OCI-LY3 (cell line): Measurements from ENCODE around the gene CTSS.

ENCODE experiments used
- H2AFZ ChIP-seq: fragments of 200-600, 300-600 bp; shearing (Covaris generic); 2 replicates; pipeline ENCODE4 v1.6.0; 2014; ENCODE audit warnings: antibody characterized with exemption, low read depth, low read length
- H3K27ac ChIP-seq: fragments of 200-600, 300-600 bp; sonication (generic); 2 replicates; pipeline ENCODE4 v1.5.1; 2014; ENCODE audit warnings: mild to moderate bottlenecking, low read length, moderate library complexity, mixed read lengths
- H3K27me3 ChIP-seq: fragments of 200-600, 300-600 bp; sonication (generic); 2 replicates; pipeline ENCODE4 v1.6.1; 2014; ENCODE audit warnings: low read depth, low read length, mixed read lengths
- H3K36me3 ChIP-seq: fragments of 200-600, 300-600 bp; sonication (generic); replicated peaks from 2 replicates; pipeline ENCODE3; 2014; ENCODE audit warnings: low read depth, low read length, mixed read lengths
- H3K4me1 ChIP-seq: fragments of 300-600, 200-600 bp; sonication (generic); 2 replicates; pipeline ENCODE4 v1.6.1; 2014; ENCODE audit warnings: low read length, mixed read lengths
- H3K4me2 ChIP-seq: fragments of 200-600, 300-600 bp; sonication (generic); 2 replicates; pipeline ENCODE4 v1.6.1; 2014; ENCODE audit warnings: low read length, mixed read lengths
- H3K4me3 ChIP-seq: fragments of 300-600, 200-600 bp; sonication (generic); 2 replicates; pipeline ENCODE4 v1.5.1; 2014; ENCODE audit warnings: antibody characterized with exemption, mild to moderate bottlenecking, low read length, moderate library complexity
- H3K79me2 ChIP-seq: fragments of 300-600, 200-600 bp; shearing (Covaris generic); 2 replicates; pipeline ENCODE4 v1.6.1; 2014; ENCODE audit warnings: mild to moderate bottlenecking, low read length, mixed read lengths
- H3K9ac ChIP-seq: fragments of 300-600, 200-600 bp; shearing (Covaris generic); 2 replicates; pipeline ENCODE4 v1.6.0; 2014; ENCODE audit warnings: mild to moderate bottlenecking, low read length, moderate library complexity
- H3K9me3 ChIP-seq: fragments of 200-600, 300-600 bp; shearing (Covaris generic); 2 replicates; pipeline ENCODE4 v1.6.1; 2014; ENCODE audit warnings: low read length, mixed read lengths; ENCODE audit not compliant: insufficient read depth
- H4K20me1 ChIP-seq: fragments of 200-600, 300-600 bp; sonication (generic); 2 replicates; pipeline ENCODE4 v1.6.1; 2016; ENCODE audit warnings: low read length, mixed read lengths; ENCODE audit not compliant: insufficient read depth
- CTCF ChIP-seq: fragments of 200-600, 300-600 bp; sonication (generic); IDR thresholded peaks from 2 replicates; pipeline ENCODE4 v1.5.1; 2014; ENCODE audit warnings: antibody characterized with exemption, low read length, low read depth
- EZH2phosphoT487 ChIP-seq: fragments of 200-600 bp; shearing (Covaris generic); IDR thresholded peaks from 2 replicates; pipeline ENCODE4 v1.6.1; 2018; ENCODE audit warnings: antibody characterized with exemption, mixed run types, low read depth

The CTSS gene

DNA sequence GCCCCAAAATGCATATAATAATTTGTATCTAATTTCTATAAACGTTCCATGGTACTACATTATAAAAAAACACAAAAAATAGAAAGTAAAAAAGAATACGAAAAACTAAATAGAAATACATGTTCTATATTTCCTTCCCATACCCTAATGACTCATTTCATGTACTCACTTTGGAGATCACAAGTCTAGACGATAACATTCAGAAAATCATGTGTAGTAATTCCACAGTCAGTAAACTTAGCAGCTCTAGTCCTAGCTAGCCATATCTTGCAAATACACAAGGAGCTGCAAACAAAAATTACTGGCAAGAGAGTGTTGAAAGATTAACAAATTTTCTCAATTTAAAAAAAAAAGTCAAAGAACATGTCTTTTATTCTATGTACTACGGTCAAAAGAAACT is 70.0 kb downstream of the CTSS start:
- Histone ChIP-seq H3K4me3 (no peak overlapping the region), H2AFZ (no peak overlapping the region), H3K4me1 (peaks cover 8% of the 10 kb centered on the region), H3K36me3 (peaks cover 13% of the 10 kb centered on the region), H3K27me3 (0 out of 2 replicates have a peak, but pooled peaks cover 2% of the 10 kb centered on the region), H3K27ac (no peak overlapping the region), H3K79me2 (peaks cover 5% of the 10 kb centered on the region; the same call in 1 of the 2 replicates), H3K9me3 (no peaks in the 10 kb centered on the region), H4K20me1 (no peaks in the 10 kb centered on the region), H3K9ac (no peak overlapping the region), H3K4me2 (no peak overlapping the region)
- TF ChIP-seq EZH2phosphoT487 (no peak), CTCF (no peak)

DNA sequence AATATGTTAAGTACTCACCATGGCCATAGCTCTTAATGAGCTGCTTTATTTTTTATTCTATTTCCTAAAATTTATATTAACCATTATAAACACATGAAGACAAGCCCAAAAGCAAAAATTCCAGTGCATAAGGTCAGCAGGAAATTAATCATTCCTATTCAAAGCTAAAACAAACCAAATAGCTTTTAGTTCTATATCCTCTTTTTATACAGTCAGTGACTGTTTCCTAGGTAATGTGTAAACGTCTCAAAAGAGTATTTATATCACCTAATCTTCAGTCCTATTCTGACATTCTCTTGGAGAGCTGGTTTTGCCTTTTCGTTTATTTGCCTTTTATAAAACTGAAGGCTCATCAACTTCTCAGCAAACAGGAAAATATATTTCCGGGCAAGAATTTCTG is 72.9 kb downstream of the CTSS start:
- Histone ChIP-seq H3K4me1 (peaks cover 6% of the 10 kb centered on the region), H2AFZ (no peak overlapping the region), H3K36me3 (peaks cover 22% of the 10 kb centered on the region), H3K9ac (no peak overlapping the region), H3K27me3 (no peaks in the 10 kb centered on the region), H3K9me3 (no peaks in the 10 kb centered on the region), H3K4me3 (no peak overlapping the region), H3K27ac (no peak overlapping the region), H3K4me2 (no peak overlapping the region), H3K79me2 (peaks cover 5% of the 10 kb centered on the region; the same call in 1 of the 2 replicates), H4K20me1 (no peaks in the 10 kb centered on the region)
- TF ChIP-seq CTCF, result no peak
- no peak for TF ChIP-seq EZH2phosphoT487

DNA sequence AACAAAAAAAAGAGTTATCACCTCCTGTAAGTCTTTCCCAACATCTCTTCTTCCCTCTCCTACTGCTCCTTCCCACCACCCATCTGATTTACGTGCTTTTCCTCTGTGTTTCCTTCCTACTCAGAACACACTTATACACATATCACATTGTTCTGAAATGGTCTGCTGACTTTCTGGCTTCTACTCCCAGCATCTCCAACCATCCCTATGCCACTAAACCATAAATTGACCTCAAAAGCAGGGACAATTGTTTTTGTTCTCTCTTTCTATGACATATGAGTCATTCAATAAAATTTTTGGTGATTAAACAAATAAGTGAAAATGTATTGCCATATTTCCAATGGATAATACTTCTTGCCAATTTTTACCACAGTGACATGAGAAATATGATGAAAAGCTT is 76.8 kb downstream of the CTSS start:
- Histone ChIP-seq H3K36me3 (peaks cover 14% of the 10 kb centered on the region), H3K4me2 (no peak overlapping the region), H3K9me3 (no peaks in the 10 kb centered on the region), H3K79me2 (no peaks in the 10 kb centered on the region), H3K9ac (no peak overlapping the region), H3K4me3 (no peak overlapping the region), H4K20me1 (no peaks in the 10 kb centered on the region), H3K27me3 (no peaks in the 10 kb centered on the region), H3K4me1 (no peaks in the 10 kb centered on the region), H2AFZ (no peak overlapping the region), H3K27ac (no peak overlapping the region)
- TF ChIP-seq CTCF, result no peak
- TF ChIP-seq EZH2phosphoT487, result no peak

DNA sequence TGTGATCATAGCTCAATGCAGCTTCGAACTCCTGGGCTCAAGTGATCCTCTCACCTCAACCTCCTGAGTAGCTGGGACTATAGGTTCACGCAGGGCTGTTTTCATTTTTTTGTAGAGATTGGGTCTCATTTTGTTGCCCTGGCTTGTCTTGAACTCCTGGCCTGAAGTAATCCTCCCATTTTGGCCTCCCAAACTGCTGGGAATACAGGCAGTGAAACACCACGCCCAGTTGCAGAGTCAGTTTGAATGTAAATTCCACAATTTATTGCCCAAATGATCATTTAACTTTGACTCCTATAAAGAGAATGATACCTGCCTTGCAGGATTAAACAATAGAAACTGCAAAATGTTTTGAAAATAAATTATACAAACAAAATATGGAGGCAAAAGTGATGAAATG is 79.3 kb downstream of the CTSS start:
- no peak overlapping the region for H3K9ac ChIP-seq
- no peak overlapping the region for H2AFZ ChIP-seq
- TF ChIP-seq EZH2phosphoT487 (no peak), CTCF (no peak)
- H3K9me3 ChIP-seq, result no peaks in the 10 kb centered on the region
- H4K20me1 ChIP-seq, result no peaks in the 10 kb centered on the region
- H3K27me3 ChIP-seq, result no peaks in the 10 kb centered on the region
- no peak overlapping the region for H3K27ac ChIP-seq
- no peaks in the 10 kb centered on the region for H3K4me1 ChIP-seq
- H3K79me2 ChIP-seq, result no peaks in the 10 kb centered on the region
- no peak overlapping the region for H3K4me3 ChIP-seq
- H3K4me2 ChIP-seq, result no peak overlapping the region
- H3K36me3 ChIP-seq, result peaks cover 9% of the 10 kb centered on the region
